HL-60 (cell line): ENCODE measurements around the gene ALK.

Experiments
- GABPA ChIP-seq: IDR thresholded peaks from 2 replicates; pipeline ENCODE4 v1.6.1; 2012; ENCODE audit warnings: low read depth
- POLR2AphosphoS5 ChIP-seq: IDR thresholded peaks from 2 replicates; pipeline ENCODE4 v1.6.1; 2012; ENCODE audit warnings: low read depth
- SPI1 ChIP-seq: IDR thresholded peaks from 2 replicates; pipeline ENCODE4 v1.6.1; 2012; ENCODE audit warnings: low read depth, mild to moderate bottlenecking, borderline replicate concordance
- TF ChIP-seq, protein P1 (sequence below): IDR thresholded peaks from one replicate; pipeline ENCODE4 v1.5.1; 2011; ENCODE audit warnings: low read length, control low read depth, inconsistent platforms; ENCODE audit not compliant: insufficient read depth
- TF ChIP-seq, protein P2 (sequence below): IDR thresholded peaks from 2 replicates; pipeline ENCODE4 v1.6.1; 2012; ENCODE audit warnings: low read depth; ENCODE audit not compliant: insufficient replicate concordance

DNA sequence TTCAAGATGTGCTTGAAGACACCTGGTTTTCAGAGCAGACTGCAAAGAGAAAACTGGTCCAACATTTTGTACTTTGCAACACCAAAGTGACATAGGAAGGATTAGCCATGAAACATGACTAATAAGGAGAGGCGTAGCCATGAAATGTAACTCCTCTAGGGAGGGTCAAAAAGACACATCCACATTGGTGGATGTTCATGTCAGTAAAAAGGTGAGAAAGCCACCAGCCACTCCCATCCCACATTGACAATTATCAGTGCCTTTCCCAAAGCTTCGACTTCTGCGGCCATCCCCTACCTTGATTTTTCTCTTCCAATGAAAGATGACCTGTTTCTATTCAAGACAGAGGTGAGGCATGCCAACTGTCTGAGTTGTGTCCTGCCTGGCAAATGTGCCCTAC is 223.2 kb downstream of the ALK start:
- TF ChIP-seq, protein P1, sequence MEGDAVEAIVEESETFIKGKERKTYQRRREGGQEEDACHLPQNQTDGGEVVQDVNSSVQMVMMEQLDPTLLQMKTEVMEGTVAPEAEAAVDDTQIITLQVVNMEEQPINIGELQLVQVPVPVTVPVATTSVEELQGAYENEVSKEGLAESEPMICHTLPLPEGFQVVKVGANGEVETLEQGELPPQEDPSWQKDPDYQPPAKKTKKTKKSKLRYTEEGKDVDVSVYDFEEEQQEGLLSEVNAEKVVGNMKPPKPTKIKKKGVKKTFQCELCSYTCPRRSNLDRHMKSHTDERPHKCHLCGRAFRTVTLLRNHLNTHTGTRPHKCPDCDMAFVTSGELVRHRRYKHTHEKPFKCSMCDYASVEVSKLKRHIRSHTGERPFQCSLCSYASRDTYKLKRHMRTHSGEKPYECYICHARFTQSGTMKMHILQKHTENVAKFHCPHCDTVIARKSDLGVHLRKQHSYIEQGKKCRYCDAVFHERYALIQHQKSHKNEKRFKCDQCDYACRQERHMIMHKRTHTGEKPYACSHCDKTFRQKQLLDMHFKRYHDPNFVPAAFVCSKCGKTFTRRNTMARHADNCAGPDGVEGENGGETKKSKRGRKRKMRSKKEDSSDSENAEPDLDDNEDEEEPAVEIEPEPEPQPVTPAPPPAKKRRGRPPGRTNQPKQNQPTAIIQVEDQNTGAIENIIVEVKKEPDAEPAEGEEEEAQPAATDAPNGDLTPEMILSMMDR: no peak
- TF ChIP-seq POLR2AphosphoS5 (no peak), GABPA (no peak), SPI1 (no peak)
- TF ChIP-seq, protein P2, sequence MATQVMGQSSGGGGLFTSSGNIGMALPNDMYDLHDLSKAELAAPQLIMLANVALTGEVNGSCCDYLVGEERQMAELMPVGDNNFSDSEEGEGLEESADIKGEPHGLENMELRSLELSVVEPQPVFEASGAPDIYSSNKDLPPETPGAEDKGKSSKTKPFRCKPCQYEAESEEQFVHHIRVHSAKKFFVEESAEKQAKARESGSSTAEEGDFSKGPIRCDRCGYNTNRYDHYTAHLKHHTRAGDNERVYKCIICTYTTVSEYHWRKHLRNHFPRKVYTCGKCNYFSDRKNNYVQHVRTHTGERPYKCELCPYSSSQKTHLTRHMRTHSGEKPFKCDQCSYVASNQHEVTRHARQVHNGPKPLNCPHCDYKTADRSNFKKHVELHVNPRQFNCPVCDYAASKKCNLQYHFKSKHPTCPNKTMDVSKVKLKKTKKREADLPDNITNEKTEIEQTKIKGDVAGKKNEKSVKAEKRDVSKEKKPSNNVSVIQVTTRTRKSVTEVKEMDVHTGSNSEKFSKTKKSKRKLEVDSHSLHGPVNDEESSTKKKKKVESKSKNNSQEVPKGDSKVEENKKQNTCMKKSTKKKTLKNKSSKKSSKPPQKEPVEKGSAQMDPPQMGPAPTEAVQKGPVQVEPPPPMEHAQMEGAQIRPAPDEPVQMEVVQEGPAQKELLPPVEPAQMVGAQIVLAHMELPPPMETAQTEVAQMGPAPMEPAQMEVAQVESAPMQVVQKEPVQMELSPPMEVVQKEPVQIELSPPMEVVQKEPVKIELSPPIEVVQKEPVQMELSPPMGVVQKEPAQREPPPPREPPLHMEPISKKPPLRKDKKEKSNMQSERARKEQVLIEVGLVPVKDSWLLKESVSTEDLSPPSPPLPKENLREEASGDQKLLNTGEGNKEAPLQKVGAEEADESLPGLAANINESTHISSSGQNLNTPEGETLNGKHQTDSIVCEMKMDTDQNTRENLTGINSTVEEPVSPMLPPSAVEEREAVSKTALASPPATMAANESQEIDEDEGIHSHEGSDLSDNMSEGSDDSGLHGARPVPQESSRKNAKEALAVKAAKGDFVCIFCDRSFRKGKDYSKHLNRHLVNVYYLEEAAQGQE: no peak
